Ishikawa (cell line): Measurements from ENCODE around the gene EEFSEC.

Experiments used
- CEBPB ChIP-seq: IDR thresholded peaks from 2 replicates; pipeline ENCODE4 v1.6.1; 2012
- CREB1 ChIP-seq: IDR thresholded peaks from 2 replicates; pipeline ENCODE4 v1.6.1; 2012; ENCODE audit warnings: low read depth
- EGR1 ChIP-seq: IDR thresholded peaks from 2 replicates; pipeline ENCODE4 v1.6.1; 2012
- EP300 ChIP-seq: IDR thresholded peaks from 2 replicates; pipeline ENCODE4 v1.6.1; 2012; ENCODE audit warnings: borderline replicate concordance
- FOXM1 ChIP-seq: IDR thresholded peaks from 2 replicates; pipeline ENCODE4 v1.6.1; 2012; ENCODE audit warnings: low read depth, borderline replicate concordance
- NFIC ChIP-seq: IDR thresholded peaks from 2 replicates; pipeline ENCODE4 v1.6.1; 2012
- RAD21 ChIP-seq: IDR thresholded peaks from 2 replicates; pipeline ENCODE4 v1.6.1; 2012; ENCODE audit warnings: low read depth
- TAF1 ChIP-seq: IDR thresholded peaks from 2 replicates; pipeline ENCODE4 v1.6.1; 2012; ENCODE audit warnings: low read depth, mild to moderate bottlenecking
- TCF12 ChIP-seq: IDR thresholded peaks from 2 replicates; pipeline ENCODE4 v1.6.1; 2012; ENCODE audit warnings: low read depth
- TEAD4 ChIP-seq: IDR thresholded peaks from 2 replicates; pipeline ENCODE4 v1.6.1; 2012
- YY1 ChIP-seq: IDR thresholded peaks from 2 replicates; pipeline ENCODE4 v1.6.1; 2012; ENCODE audit warnings: low read depth
- ZBTB7A ChIP-seq: IDR thresholded peaks from 2 replicates; pipeline ENCODE4 v1.6.1; 2012; ENCODE audit warnings: low read depth
- TF ChIP-seq, protein P1 (sequence below): IDR thresholded peaks from 2 replicates; pipeline ENCODE4 v1.6.1; 2012
- TF ChIP-seq, protein P2 (sequence below): IDR thresholded peaks from 2 replicates; pipeline ENCODE4 v1.6.1; 2012
- TF ChIP-seq, protein P3 (sequence below): IDR thresholded peaks from 2 replicates; pipeline ENCODE4 v1.6.1; 2012; ENCODE audit warnings: low read depth, mild to moderate bottlenecking

EEFSEC gene

DNA sequence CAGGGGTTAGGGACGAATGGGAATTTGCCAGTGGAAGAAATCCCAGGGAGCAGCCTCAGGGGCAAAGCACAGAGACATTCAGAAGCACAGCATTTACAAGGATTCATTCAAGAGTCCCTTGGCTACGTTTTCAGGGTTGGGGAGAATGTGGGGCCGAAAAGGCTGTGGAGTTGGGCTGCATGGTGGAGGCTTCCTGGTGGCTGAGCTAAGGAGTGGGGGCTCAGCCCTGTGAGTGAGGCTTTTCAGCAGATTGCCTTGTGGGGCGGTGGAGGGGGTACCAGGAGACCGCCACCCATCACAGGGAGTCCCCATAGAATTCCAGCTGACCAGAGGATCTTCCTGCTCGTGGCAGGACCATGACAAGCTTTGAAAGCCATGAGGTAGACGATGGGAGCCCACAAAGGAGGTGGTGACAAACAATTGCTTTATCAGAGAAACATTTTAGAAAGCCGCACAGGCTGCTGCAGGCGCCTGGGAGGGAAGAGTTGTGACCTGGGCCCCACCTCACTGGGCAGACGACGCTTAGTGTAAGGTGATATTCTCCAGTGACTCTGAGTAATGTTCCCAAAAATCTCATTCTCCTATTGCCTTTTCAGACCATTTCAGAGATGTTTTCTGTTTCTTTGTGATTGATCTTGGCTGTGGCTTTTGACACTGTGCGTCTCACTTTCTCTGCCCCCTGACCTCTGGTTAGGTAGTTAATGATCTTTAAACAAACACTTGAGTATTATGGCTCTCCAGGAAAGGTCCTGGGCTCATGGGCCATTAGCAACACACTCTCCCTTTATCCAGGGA, 185.5 kb downstream of the EEFSEC start:
- TF ChIP-seq FOXM1 (no peak), TAF1 (no peak), EP300 (no peak), CEBPB (no peak), TEAD4 (no peak), CREB1 (no peak), NFIC (no peak), RAD21 (no peak), EGR1 (no peak), TCF12 (no peak), YY1 (no peak), ZBTB7A (no peak)
- TF ChIP-seq, protein P1, sequence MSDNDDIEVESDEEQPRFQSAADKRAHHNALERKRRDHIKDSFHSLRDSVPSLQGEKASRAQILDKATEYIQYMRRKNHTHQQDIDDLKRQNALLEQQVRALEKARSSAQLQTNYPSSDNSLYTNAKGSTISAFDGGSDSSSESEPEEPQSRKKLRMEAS: no peak
- TF ChIP-seq, protein P2, sequence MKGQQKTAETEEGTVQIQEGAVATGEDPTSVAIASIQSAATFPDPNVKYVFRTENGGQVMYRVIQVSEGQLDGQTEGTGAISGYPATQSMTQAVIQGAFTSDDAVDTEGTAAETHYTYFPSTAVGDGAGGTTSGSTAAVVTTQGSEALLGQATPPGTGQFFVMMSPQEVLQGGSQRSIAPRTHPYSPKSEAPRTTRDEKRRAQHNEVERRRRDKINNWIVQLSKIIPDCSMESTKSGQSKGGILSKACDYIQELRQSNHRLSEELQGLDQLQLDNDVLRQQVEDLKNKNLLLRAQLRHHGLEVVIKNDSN: no peak
- TF ChIP-seq, protein P3, sequence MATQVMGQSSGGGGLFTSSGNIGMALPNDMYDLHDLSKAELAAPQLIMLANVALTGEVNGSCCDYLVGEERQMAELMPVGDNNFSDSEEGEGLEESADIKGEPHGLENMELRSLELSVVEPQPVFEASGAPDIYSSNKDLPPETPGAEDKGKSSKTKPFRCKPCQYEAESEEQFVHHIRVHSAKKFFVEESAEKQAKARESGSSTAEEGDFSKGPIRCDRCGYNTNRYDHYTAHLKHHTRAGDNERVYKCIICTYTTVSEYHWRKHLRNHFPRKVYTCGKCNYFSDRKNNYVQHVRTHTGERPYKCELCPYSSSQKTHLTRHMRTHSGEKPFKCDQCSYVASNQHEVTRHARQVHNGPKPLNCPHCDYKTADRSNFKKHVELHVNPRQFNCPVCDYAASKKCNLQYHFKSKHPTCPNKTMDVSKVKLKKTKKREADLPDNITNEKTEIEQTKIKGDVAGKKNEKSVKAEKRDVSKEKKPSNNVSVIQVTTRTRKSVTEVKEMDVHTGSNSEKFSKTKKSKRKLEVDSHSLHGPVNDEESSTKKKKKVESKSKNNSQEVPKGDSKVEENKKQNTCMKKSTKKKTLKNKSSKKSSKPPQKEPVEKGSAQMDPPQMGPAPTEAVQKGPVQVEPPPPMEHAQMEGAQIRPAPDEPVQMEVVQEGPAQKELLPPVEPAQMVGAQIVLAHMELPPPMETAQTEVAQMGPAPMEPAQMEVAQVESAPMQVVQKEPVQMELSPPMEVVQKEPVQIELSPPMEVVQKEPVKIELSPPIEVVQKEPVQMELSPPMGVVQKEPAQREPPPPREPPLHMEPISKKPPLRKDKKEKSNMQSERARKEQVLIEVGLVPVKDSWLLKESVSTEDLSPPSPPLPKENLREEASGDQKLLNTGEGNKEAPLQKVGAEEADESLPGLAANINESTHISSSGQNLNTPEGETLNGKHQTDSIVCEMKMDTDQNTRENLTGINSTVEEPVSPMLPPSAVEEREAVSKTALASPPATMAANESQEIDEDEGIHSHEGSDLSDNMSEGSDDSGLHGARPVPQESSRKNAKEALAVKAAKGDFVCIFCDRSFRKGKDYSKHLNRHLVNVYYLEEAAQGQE: no peak

DNA sequence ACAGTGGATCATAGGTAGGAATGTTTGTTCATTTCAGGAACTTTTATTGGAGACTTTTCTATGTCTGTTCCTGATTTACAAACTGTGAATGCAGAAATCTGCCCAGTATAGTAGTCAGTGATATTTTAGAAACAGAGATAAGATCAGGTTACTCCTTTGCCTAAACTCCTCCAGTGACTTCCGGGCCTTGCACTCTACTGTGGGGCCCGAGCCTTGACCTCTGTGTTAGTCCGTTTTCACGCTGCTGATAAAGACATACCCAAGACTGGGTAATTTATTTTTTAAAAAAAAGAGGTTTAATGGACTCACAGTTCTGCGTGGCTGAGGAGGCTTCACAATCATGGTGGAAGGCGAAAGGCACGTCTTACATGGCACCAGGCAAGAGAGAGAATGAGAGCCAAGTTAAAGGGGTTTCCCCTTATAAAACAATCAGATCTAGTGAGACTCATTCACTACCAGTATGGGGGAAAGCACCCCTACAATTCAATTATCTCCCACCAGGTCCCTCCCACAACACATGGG, 186.3 kb downstream of the EEFSEC start:
- TF ChIP-seq YY1 (no peak), CREB1 (no peak)
- TF ChIP-seq, protein P2: no peak

DNA sequence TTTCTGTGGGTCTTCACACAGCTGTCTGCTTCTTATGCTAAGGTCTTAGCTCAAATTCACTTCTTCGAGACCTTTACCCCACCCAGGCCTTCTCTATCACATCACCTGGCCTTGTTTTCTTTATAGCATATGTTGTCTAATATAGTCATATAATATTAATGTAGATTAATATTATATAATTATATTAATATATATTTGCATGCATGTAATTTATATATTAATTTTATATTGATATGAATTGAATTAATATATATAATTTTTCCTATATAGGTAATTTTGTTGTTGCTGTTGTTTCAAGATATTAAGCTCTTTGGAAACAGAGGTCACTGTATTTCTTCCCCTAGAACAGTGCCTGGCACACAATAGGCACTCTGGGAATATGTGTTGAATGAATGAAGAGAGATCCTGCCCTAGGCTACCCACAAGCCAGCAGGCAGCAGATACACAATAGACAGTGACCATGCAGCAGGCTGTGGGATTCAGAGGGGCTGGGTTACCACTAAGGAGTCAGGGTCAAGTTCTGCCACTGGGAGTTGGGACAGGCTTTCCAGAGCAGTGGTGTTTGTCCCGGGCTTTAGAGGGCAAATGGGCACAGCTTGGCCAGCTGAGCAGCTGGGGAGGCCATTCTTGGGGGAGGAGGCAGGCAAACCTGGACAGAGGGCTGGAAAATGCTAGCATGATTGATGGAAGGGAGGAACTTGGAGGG, 187.1 kb downstream of the EEFSEC start:
- TF ChIP-seq, protein P2: no peak
- TF ChIP-seq YY1 (no peak), CREB1 (no peak), FOXM1 (no peak), EGR1 (no peak), EP300 (no peak), CEBPB (no peak)
- TF ChIP-seq, protein P1: no peak

DNA sequence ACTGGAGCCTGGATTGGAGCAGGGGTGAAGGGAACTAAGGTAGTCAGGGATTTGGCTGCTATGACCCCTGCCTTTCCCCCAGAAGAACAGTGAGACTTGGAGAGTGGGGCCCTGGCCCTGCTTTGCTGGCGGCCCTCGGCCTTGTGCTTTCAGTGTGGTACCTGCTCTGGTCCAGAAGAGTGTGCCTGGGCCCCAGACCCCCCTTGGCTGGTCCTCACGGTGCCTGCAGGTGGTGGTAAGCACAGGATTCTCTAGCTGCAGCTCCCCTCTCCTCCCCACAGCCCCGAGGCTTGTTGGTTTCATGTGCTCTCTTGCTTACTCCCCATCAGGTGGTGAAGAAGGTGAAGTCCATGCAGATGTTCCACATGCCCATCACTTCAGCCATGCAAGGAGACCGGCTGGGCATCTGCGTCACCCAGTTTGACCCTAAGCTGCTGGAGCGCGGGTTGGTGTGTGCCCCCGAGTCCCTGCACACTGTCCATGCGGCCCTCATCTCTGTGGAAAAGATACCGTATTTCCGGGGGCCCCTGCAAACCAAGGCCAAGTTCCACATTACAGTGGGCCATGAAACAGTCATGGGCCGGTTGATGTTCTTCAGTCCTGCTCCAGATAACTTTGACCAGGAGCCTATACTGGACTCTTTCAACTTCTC, 187.7 kb downstream of the EEFSEC start:
- no peak for TF ChIP-seq CREB1
- TF ChIP-seq TEAD4: no peak
- TF ChIP-seq, protein P2: no peak
- TF ChIP-seq EGR1: no peak
- TF ChIP-seq, protein P1: no peak
- TF ChIP-seq YY1: no peak
- TF ChIP-seq FOXM1: no peak
- TF ChIP-seq NFIC: no peak
- no peak for TF ChIP-seq TAF1
- TF ChIP-seq CEBPB: no peak
- no peak for TF ChIP-seq RAD21
- TF ChIP-seq EP300: no peak
- TF ChIP-seq ZBTB7A: no peak
- no peak for TF ChIP-seq TCF12
- TF ChIP-seq, protein P3: no peak
